HFF-Myc (cell line): ENCODE results near the gene INCA1.

Experiments used
- DNase-seq: peaks from one replicate; pipeline ENCODE4 v3.0.0-alpha.2; 2011; ENCODE audit warnings: low read depth; ENCODE audit errors: extremely low read depth
- H3K4me3 ChIP-seq: replicated peaks from 2 replicates; pipeline ENCODE4 v1.5.1; 2011; ENCODE audit warnings: low read depth, mild to moderate bottlenecking, control low read depth, low read length
- CTCF ChIP-seq: IDR thresholded peaks from 2 replicates; pipeline ENCODE4 v1.5.1; 2012; ENCODE audit warnings: mild to moderate bottlenecking, low read depth, low read length, control low read depth; ENCODE audit errors: missing control alignments

The INCA1 gene

GRCh38 chr17:4940555-4941318 lies 56.6 kb downstream of the INCA1 start:
- peak overlapping the region; percentile 99 for H3K4me3 ChIP-seq
- no peak for DNase-seq
- TF ChIP-seq CTCF: no peak

- peak within 1 kb of the TSS; percentile 99 for H3K4me3 ChIP-seq
- DNase-seq: peak; percentile 100
- TF ChIP-seq CTCF: no peak
Measured at GRCh38 chr17:4939796-4940554, 57.3 kb downstream of the INCA1 start, which contains the start of the genes RNF167 and SLC25A11. TSS of gene RNF167 (plus strand) at chr17:4940268. CDS start at chr17:4940910, 642 bp downstream. TSS of gene SLC25A11 (minus strand) at chr17:4940046. CDS start at chr17:4939910, 136 bp downstream.

GRCh38 chr17:4939546-4939795 lies 57.9 kb downstream of the INCA1 start:
- DNase-seq: no peak
- no peak for TF ChIP-seq CTCF
- H3K4me3 ChIP-seq: peak overlapping the region; percentile 99

GRCh38 chr17:4938688-4939545 lies 58.4 kb downstream of the INCA1 start:
- DNase-seq: no peak
- peak overlapping the region; percentile 99 for H3K4me3 ChIP-seq
- no peak for TF ChIP-seq CTCF
